MV-4-11 (cell line): ENCODE results near the gene ABCA8.
A peak's percentile ranks its signal among the peaks of the same experiment; 100 is the strongest.

ENCODE experiments used
- DNase-seq: peaks from one replicate; lab custom pipeline; 2025; lab: John Stamatoyannopoulos, UW

The ABCA8 gene

GRCh38 chr17:68870161-68870826 lies 84.9 kb downstream of the ABCA8 start:
- DNase-seq: no peak

GRCh38 chr17:68868708-68869107 lies 86.5 kb downstream of the ABCA8 start:
- no peak for DNase-seq

- peak; percentile 67 for DNase-seq
Observed at GRCh38 chr17:68867759-68868516, 87.3 kb downstream of the ABCA8 start.

- DNase-seq: no peak
Observed at GRCh38 chr17:68865584-68865983, 89.6 kb downstream of the ABCA8 start.

GRCh38 chr17:68863091-68863652 lies 92.0 kb downstream of the ABCA8 start:
- DNase-seq: no peak

GRCh38 chr17:68861602-68862001 lies 93.6 kb downstream of the ABCA8 start:
- DNase-seq: no peak

GRCh38 chr17:68860941-68861340 lies 94.3 kb downstream of the ABCA8 start:
- DNase-seq: peak; percentile 49

- DNase-seq: no peak
Observed at GRCh38 chr17:68854452-68854851, 100.7 kb downstream of the ABCA8 start.

GRCh38 chr17:68853439-68853838 lies 101.8 kb downstream of the ABCA8 start:
- DNase-seq: no peak

GRCh38 chr17:68853036-68853435 lies 102.2 kb downstream of the ABCA8 start:
- no peak for DNase-seq

- no peak for DNase-seq
Observed at GRCh38 chr17:68851890-68852289, 103.3 kb downstream of the ABCA8 start.

GRCh38 chr17:68850749-68851510 lies 104.3 kb downstream of the ABCA8 start:
- DNase-seq: no peak

GRCh38 chr17:68849673-68850610 lies 105.2 kb downstream of the ABCA8 start:
- no peak for DNase-seq

GRCh38 chr17:68847711-68848110 lies 107.5 kb downstream of the ABCA8 start:
- no peak for DNase-seq

GRCh38 chr17:68843522-68843921 lies 111.7 kb downstream of the ABCA8 start:
- no peak for DNase-seq

- DNase-seq: no peak
Observed at GRCh38 chr17:68840073-68840472, 115.1 kb downstream of the ABCA8 start.

GRCh38 chr17:68835071-68835470 lies 120.1 kb downstream of the ABCA8 start:
- DNase-seq: peak; percentile 45

- DNase-seq: no peak
Observed at GRCh38 chr17:68834328-68834836, 120.8 kb downstream of the ABCA8 start.

GRCh38 chr17:68832109-68832802 lies 122.9 kb downstream of the ABCA8 start:
- DNase-seq: peak; percentile 34

- no peak for DNase-seq
Observed at GRCh38 chr17:68831170-68831569, 124.0 kb downstream of the ABCA8 start.

- no peak for DNase-seq
Observed at GRCh38 chr17:68830313-68830712, 124.9 kb downstream of the ABCA8 start.
